PFSK-1 (cell line): Measurements from ENCODE around the gene ST8SIA6.

Experiments used
- FOXP2 ChIP-seq: optimal IDR thresholded peaks from 2 replicates; pipeline ENCODE3; 2011; ENCODE audit warnings: borderline replicate concordance, control low read depth, inconsistent platforms; ENCODE audit not compliant: insufficient read depth; ENCODE audit errors: extremely low read length, extremely low read depth
- POLR2AphosphoS5 ChIP-seq: IDR thresholded peaks from 2 replicates; pipeline ENCODE4 v1.6.1; 2012; ENCODE audit warnings: low read depth, mild to moderate bottlenecking, control low read depth, low read length, moderate library complexity
- TAF1 ChIP-seq: IDR thresholded peaks from 2 replicates; pipeline ENCODE4 v1.6.1; 2012; ENCODE audit warnings: low read length, control low read depth, borderline replicate concordance; ENCODE audit not compliant: insufficient read depth
- TF ChIP-seq, protein P1 (sequence below), 2 experiments: IDR thresholded peaks; 2 replicates each; pipeline versions ENCODE4 v1.6.1 to v1.8.0; 2011 to 2012; ENCODE audit warnings: low read depth in 2 of 2, low read length in 2 of 2, control low read depth in 1 of 2, inconsistent platforms in 1 of 2, mild to moderate bottlenecking in 1 of 2, moderate library complexity in 1 of 2; ENCODE audit not compliant: insufficient read depth in 1 of 2

DNA sequence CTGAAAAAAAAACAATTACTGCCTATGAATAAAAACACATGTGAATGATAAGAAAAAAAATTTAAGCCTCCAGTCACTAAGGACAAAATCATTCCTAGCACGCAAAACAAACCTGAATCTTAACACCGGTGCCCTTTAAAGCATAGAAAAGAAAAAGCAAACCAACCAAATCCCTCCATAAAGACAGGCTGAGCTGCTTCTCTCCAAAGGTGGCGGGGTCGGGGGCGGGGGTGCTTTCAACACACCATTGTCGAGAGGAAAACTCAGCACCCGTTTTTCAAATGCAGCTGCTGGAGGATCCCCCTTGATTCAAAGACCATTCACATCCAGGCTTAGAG is 1.4 kb downstream of the ST8SIA6 start:
- TF ChIP-seq POLR2AphosphoS5 (no peak), TAF1 (no peak), FOXP2 (no peak)
- TF ChIP-seq, protein P1, sequence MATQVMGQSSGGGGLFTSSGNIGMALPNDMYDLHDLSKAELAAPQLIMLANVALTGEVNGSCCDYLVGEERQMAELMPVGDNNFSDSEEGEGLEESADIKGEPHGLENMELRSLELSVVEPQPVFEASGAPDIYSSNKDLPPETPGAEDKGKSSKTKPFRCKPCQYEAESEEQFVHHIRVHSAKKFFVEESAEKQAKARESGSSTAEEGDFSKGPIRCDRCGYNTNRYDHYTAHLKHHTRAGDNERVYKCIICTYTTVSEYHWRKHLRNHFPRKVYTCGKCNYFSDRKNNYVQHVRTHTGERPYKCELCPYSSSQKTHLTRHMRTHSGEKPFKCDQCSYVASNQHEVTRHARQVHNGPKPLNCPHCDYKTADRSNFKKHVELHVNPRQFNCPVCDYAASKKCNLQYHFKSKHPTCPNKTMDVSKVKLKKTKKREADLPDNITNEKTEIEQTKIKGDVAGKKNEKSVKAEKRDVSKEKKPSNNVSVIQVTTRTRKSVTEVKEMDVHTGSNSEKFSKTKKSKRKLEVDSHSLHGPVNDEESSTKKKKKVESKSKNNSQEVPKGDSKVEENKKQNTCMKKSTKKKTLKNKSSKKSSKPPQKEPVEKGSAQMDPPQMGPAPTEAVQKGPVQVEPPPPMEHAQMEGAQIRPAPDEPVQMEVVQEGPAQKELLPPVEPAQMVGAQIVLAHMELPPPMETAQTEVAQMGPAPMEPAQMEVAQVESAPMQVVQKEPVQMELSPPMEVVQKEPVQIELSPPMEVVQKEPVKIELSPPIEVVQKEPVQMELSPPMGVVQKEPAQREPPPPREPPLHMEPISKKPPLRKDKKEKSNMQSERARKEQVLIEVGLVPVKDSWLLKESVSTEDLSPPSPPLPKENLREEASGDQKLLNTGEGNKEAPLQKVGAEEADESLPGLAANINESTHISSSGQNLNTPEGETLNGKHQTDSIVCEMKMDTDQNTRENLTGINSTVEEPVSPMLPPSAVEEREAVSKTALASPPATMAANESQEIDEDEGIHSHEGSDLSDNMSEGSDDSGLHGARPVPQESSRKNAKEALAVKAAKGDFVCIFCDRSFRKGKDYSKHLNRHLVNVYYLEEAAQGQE (IDR thresholded peaks at IDR 0.05; ENCODE audit: insufficient read depth in 1 of 2, low read depth in 2 of 2, low read length in 2 of 2), result no peak
